GM19238 (cell line): ENCODE measurements around the gene TTLL10.

Source experiments
- DNase-seq: peaks from one replicate; pipeline ENCODE4 v3.0.0; 2011; ENCODE audit warnings: low spot score; ENCODE audit not compliant: insufficient read length

Gene TTLL10

GRCh38 chr1:1219341-1219740 lies 45.7 kb downstream of the TTLL10 start:
- DNase-seq = no peak

GRCh38 chr1:1220197-1220596 lies 46.5 kb downstream of the TTLL10 start:
- no peak for DNase-seq

DNA sequence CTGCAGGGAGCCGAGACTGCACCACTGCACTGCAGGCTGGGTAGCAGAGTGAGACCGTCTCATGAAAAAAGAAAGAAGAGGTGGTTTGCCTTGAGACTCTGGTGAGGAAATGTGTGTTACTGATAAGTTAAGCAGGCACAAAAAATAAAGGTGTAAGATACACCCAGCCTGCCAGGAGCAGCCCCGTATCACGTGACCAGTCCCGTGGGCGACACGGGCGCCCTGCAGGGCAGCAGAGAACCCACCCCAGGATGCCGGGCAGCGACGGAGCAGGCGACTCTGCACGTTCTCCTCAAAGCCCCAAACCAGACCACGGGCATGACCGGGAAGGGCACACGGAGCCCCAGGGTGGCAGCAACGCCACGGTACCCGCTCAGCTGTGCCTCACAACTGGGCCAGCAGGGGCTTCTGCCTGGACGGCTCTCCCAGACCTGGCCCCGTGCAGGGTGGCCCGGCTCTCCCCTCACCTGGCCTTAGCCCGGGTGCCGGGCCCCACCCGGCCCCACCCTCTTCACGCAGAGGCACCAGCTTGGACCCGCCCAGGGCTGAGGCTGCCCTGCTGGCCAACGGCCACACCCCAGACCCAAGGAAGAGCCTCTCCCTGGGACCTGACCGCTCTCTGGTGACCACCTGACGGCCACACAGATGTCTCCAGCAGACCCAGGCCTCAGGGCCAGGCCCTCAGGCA lies 48.4 kb downstream of the TTLL10 start:
- no peak for DNase-seq

GRCh38 chr1:1222575-1223225 lies 49.0 kb downstream of the TTLL10 start:
- no peak for DNase-seq

DNA sequence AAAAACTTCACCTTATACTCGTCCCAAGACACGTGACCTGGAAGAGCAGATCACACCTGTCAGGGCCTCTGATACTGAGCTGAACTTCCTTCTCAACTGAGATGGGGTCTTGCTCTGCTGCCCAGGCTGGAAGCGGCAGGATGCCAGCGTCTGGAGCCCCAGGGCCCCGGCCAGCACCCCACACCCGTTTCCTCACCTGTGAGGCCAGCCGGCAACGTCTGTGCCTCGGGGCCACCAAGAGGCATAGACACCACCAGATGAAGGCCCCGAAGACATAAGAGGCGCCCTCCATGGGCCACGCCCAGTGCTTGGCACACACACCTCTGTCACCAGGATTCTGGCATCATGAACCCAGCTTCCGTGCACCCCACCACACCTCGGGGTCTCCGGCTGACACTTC lies 49.6 kb downstream of the TTLL10 start:
- DNase-seq = no peak

DNA sequence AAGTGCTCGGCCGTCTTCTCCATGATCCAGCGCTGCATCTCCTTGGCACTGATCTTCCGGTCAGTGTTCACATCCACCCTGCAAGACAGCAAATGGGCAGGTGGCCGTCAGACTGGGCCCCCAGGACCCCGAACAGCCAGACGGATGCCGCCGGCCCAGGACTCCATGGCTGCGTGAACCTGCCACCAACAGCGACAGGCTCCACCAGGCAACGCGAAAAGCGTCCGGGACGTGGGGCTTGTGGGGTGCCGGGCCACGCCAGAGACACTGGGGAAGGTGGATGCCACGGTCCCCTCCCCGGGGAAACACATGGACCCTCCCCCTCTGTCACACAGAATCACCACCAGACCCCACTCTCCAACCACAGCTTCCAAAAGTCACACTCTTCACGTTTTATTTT lies 50.2 kb downstream of the TTLL10 start:
- no peak for DNase-seq

DNA sequence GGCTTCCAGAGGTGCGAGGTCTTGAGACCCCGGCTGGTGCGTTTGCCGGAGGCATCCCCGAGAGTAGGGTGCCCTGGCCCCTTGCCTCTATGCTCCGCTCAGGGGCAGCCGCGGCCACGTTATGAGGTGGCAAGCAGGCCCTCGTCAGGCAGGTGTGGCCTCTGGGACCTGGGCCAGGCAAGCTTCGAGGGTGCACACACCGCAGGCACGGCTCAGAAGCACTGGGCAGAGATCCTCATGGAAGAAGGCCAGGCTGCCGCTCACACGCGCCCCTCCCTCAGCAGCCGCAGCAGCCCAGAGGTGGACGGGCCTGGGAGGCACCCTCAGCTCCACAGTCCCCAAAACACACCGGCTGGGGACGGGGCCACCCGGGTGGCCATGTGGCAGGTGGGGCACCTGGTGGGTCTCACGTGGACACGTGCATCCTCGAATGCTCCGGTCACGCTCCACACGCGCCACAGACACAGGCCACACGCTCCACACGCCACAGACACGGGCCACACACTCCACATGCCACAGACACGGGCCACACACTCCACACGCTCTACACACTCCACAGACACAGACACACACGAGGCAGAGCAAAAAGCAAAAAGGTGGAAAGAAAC lies 51.7 kb downstream of the TTLL10 start:
- DNase-seq = no peak

GRCh38 chr1:1225913-1226312 lies 52.2 kb downstream of the TTLL10 start:
- no peak for DNase-seq

DNA sequence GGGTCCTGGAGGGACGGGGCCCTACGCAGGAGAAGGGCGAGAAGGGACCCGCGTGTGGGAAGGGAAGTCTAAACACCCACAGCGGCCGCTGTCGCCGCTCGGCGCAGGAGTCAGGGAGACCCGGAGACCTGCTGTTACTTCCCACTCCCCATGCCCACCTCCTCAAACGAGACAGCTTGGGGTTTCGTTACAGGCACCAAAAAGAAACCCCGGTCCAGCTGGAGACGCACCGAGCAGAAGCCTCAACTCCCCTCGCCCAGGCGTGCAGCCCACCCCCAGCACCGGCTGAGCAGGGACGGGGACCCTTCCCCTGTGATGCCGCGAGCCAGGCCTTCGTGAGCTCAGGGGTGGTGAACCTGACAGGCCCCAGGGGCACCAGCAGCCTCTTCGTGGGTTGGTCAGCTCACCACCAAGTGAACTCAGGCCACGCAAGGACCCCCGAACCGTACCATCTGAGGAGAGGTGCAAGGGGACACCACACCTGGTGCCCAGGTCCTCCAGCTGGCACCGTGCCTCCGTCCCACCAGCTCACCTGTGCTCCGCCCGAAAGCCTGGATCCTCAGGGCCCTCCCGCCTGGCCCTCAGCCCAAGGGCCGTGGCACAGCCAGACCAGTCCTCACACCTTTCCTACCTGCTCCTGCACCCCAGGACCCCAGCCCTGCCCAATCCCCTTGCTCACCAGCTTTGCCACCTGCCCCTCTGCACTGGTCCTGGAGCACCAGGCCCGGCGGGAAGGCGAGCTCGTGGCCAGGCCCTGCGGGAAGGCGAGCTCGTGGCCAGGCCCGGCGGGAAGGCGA lies 53.1 kb downstream of the TTLL10 start:
- no peak for DNase-seq

DNA sequence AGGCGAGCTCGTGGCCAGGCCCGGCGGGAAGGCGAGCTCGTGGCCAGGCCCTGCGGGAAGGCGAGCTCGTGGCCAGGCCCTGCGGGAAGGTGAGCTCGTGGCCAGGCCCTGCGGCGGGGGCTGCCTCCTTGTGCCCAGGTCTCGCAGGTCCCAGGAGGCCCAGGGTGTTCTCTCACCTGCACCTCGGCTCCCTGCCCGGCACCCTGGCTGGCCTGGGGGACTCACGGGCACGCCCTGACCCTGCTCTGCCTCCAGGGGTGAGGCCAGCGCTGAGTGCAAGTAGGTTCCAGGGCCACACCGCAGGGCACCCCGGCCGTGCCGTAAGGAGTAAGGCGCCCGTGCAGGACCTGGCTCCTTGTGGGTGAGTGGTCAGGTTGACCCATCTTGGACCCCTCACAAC lies 53.7 kb downstream of the TTLL10 start:
- no peak for DNase-seq

- no peak for DNase-seq
Measured at GRCh38 chr1:1228187-1228586, 54.5 kb downstream of the TTLL10 start.

DNA sequence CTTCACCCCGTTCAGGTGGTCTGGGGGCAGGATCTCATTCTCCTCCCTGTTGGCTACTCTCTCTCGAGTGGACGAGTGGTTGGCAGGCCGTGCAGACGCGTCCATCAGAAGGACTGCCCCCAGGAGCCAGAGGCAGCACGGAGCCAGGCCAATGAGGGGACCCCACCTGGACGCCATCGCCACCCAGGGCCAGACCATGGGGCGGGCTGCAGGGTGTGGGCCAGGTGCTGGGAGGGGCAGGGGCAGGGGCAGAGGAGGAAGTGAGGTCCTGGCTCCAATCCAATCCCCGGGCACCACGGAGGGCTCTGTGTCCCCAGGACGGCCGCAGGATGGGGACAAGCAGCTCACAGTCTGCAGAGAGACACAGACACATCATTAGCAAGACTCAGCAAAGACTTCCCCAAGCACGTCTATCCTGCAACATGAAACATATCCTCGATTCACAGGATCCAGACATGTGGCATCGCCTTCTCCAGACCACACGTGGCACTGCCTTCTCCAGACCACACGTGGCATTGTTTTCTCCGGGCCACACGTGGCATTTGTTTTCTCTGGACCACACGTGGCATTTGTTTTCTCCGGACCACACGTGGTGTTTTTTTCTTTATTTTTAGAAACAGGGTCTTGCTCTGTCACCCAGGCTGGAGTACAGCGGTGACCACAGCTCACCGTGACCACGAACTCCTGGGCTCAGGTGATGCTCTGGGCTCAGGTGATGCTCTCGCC lies 55.1 kb downstream of the TTLL10 start:
- no peak for DNase-seq

DNA sequence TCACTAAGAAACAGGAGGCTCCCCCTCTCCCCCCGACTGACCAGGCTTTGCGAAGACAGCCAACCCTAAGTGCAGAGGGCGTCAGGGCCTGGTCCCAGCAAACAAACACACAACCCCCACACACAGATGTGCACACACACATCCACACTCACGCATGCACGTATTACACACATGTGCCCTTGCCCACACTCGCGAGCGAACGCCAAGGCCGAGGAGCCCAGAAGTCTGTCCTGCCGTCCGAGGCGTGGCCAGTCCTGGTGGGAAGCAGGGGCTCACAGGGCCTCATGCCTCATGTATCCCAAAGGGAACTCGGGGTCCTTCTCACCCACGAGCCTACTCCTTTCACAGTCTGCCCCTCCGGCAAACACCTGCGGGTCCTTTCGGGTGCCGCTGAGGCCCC lies 56.1 kb downstream of the TTLL10 start:
- no peak for DNase-seq

DNA sequence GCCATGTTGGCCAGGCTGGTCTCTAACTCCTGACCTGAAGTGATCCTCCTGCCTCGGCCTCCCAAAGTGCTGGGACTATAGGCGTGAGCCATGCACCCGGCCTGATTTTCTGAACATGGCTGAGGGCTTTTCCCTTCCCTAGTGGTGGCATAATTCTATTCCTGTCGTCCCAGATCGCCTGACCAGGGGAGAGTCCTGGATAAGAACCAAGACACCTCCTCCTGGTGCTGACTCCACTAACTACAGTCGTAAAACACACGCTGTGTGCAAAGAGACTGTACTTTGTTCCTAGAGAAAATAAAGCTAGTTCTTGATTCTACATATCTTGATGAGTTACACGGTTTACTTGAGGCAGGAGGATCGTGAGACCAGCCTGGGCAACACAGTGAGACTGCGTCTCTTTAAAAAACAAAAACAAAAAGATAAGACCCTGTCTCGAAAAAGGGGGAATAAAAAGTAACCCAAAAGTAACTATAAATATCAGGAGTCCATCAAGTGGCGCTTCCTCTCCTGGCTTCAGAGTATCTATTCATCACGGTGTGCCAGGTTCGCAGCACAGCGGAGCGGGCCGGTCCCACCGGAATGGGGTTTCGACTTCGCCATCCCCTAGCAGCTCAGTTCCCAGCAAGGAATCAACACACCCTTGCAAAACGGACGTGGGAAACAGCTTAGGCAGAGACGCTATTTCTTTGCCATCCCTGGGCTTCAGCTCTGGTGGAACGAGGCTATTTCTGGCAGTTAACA lies 57.1 kb downstream of the TTLL10 start:
- DNase-seq = no peak

- DNase-seq = peak; percentile 100
Measured at GRCh38 chr1:1231400-1232207, 57.9 kb downstream of the TTLL10 start, which contains the start of gene SDF4. TSS of gene SDF4 (minus strand) at chr1:1232001. CDS start at chr1:1228772, 3,229 bp downstream.

DNA sequence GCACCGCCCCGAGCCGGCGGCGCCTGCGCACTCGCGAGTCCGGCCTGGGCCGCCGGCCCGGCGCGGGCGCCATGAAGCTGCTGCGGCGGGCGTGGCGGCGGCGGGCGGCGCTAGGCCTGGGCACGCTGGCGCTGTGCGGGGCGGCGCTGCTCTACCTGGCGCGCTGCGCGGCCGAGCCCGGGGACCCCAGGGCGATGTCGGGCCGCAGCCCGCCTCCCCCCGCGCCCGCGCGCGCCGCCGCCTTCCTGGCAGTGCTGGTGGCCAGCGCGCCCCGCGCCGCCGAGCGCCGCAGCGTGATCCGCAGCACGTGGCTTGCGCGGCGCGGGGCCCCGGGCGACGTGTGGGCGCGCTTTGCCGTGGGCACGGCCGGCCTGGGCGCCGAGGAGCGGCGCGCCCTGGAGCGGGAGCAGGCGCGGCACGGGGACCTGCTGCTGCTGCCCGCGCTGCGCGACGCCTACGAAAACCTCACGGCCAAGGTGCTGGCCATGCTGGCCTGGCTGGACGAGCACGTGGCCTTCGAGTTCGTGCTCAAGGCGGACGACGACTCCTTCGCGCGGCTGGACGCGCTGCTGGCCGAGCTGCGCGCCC lies 58.6 kb downstream of the TTLL10 start, which contains the start of gene B3GALT6:
Gene B3GALT6 (plus strand): TSS at position 30 of the 588 bp plus-strand sequence. CDS start 42 bp downstream, at position 72.
- no peak for DNase-seq

DNA sequence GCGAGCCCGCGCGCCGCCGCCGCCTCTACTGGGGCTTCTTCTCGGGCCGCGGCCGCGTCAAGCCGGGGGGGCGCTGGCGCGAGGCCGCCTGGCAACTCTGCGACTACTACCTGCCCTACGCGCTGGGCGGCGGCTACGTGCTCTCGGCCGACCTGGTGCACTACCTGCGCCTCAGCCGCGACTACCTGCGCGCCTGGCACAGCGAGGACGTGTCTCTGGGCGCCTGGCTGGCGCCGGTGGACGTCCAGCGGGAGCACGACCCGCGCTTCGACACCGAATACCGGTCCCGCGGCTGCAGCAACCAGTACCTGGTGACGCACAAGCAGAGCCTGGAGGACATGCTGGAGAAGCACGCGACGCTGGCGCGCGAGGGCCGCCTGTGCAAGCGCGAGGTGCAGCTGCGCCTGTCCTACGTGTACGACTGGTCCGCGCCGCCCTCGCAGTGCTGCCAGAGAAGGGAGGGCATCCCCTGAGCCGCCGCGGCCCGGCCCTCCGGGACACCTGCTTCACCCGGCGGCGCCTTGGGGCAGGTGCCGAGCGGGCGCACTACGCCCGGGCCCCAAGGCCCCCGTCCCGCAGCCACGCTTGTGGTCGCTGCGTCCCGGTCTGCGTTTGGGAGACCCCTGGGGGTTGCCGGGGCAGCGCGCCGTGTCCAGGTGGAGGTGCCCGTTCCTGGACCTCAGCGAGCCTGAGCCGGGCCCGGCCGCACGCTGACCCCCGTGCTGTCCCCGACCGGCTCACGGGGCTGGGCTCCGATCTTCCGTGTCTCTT lies 59.3 kb downstream of the TTLL10 start:
- no peak for DNase-seq

- DNase-seq = no peak
Measured at GRCh38 chr1:1233567-1233892, 59.9 kb downstream of the TTLL10 start.
